Measurements from ENCODE around the gene HCN2.
"Not testable (repeated sequence)": the region's sequence is repeated elsewhere in the genome, so short reads cannot be mapped to it uniquely, and the experiment has no call there.

HCN2 gene

GRCh38 chr19:621191-621590 lies 31.5 kb downstream of the HCN2 start:
- not testable (repeated sequence) for DNase-seq

DNA sequence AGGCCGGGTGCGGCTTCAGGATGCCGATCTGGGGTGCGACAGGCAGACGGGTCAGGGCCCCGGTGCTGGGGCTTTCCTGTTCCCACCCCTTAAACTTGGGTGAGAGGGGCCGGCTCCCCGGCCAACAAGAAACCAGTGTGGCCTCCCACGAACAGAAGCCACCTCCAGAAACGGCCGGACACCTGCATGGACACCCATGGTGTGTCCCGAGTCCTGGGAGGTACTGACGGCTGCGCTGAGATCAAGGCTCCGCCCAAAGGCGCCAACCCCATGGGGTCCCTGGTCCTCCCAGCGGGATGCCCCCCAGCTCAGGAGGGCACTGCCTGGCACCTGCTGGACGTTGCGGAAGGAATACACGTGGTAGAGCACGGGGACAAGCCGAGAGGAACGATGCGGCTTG lies 32.1 kb downstream of the HCN2 start:
- no peak for DNase-seq

GRCh38 chr19:622666-623065 lies 33.0 kb downstream of the HCN2 start:
- DNase-seq, result no peak

DNA sequence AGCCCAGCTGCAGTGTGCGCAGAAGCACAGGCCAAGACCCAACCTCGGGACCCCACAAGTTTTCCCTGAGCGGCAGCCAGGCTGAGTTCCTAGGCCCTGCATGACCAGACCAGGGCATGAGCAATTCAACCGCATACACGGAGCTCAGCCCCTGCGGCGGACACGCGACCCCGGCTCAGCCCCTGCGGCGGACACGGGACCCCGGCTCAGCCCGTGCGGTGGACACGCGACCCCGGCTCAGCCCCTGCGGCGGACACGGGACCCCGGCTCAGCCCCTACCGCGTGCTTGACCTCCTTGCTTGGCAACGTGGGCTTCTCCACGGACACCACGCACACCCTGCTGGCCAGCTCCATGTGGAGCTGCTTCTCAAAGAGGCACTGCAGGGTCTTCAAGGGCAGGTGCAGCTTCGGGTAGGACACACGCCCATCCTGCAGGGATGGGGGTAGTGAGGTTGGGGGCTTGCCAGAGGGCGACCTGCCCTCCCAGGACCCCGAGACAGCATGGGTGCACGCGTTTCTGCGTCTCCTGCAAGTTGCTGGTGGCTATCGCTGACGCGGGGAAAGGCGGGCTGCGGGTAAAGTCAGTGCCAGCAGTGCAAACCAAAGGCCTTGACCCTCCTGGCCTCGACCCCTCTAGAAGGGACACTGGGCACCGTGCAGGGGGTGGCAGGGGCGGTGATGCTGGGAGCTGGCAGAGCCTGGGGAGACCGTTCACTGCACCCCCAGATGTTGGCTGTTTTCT lies 33.7 kb downstream of the HCN2 start:
- DNase-seq, result no peak

DNA sequence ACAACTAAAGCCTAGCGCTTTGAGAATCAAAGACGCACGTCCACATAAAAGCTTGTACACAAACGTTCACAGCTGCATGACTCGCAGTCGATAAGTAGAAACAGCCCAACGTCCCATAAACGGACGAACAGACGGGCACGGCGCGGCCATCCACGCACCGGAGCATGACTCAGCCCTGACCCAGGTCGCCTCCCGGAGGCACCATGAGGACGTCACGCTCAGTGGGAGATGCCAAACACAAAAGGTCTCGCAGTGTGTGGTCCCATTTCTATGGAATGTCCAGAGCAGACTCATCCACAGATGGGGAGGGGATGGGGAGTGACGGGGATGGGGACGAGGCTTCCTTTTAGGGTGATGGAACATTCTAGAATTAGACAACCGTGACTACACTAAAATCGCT lies 34.3 kb downstream of the HCN2 start:
- no peak for DNase-seq

GRCh38 chr19:624433-625109 lies 34.9 kb downstream of the HCN2 start:
- DNase-seq, result no peak

- no peak for DNase-seq
Observed at GRCh38 chr19:625257-625656, 35.6 kb downstream of the HCN2 start.

GRCh38 chr19:626566-626965 lies 36.9 kb downstream of the HCN2 start:
- not testable (repeated sequence) for DNase-seq

DNA sequence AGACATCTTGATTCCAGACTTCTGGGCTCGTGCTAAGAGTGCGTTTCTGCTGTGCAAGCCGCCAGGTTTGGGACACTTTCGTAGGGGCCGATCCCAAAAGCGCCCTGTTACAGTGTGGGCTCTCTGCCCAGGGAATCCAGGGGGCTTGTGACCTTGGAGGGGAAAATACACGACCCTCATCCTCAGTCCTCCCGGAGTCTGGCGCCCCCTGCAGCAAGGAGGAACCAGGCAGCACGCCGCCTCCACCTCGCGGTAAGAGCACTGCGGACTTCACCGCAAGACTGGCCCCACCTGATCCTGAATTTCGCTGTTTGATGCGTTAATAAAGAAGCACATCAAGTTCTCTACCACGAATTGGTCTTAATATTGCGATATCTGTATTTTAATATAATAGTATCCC lies 38.5 kb downstream of the HCN2 start:
- no peak for DNase-seq

- DNase-seq, result not testable (repeated sequence)
Observed at GRCh38 chr19:629515-629914, 39.8 kb downstream of the HCN2 start.

GRCh38 chr19:629961-630714 lies 40.5 kb downstream of the HCN2 start:
- no peak for DNase-seq

DNA sequence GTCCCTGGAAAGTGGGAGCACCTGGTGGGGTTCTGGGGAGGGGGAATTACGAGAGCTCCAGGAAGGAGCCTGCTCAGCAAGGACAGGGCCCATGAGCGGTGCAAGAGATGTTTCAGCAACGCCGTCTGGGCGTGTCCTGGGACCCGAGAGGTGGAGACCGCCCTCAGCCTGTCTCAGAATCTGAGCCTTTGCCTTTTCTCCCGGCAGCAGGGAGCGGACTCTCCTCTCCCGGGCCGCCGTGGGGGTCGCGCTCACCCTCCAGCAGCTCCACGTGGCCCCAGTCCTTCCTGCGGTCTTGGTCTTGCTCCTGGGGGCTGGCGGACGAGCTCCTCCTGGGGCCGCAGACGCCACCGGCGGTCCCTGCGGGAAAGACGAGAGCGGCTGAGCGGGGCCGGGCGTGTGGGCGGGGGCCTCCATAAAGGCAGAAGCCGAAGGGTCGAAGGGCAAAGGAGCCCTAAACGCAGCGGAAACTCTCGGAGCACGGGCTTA lies 42.9 kb downstream of the HCN2 start:
- peak; percentile 56 for DNase-seq

DNA sequence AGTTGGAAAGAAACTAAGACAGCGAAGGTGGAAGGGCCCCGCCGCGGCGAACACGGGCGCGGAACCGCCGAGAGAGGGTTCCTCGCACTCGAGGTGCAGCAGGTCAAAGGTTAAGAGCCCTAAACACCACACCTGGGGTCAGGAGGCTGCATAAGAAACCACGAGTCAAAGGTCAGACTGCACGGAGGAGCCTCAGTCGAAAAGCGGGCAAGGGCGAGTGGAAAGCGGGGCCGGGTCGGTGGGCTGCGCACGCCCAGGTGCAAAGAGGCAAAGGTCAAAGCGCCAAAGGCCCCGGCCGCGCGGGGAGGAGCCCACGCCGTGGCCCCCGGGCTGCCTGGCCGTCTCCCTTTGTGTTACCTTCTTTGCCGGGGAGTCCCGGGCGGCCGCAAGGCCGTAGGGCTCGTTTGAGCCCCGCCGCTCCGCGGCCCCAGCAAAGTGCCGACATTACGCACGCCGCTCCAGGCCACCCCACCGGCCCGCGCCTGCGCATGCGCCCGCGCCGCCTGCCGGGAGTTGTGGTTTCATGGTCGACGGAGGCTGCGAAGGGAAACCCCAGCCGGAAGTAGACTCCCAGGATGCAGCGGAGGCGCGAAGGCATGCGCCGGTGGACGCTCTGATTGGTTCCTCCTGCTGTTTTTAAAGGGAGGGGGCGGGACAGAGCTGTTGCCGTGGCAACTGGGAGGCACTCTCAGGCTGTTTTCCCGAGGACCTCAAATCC lies 43.5 kb downstream of the HCN2 start, which contains the start of gene POLRMT:
Gene POLRMT, minus strand, starts transcription at position 470 of the 718 bp plus-strand sequence. Its CDS starts 25 bp downstream, at position 445.
- peak; percentile 92 for DNase-seq

GRCh38 chr19:633786-634639 lies 44.3 kb downstream of the HCN2 start:
- no peak for DNase-seq

DNA sequence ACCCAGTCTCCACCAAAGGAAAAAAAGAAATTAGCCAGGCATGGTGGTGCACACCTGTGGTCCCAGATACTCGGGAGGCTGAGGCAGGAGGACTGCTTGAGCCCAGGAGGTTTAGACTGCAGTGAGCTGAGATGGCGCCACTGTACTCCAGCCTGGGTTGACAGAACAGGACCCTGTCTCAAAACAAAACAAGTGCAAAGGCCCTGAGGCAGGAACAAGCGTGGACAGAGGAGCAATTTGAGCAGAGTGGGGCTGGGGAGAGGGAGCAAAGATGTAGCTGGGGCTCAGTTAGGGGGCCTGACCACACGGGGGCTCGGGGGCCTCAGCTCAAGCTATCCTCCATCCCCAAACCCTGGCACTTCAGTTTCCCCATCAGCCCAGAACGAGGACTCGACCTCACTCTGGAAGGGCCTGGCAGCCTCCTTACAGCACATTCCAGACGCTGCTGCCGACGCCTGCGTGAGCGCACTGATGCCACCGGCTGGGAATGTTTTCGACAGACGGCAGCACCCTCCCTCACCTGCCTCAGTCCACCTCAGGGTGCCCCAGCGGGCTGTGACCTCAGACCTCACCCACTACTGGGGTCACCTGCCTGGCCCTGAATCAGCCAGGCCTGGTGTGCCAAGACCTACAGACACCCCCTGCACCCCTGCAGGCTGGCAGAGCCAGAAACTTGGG lies 45.4 kb downstream of the HCN2 start:
- no peak for DNase-seq

- no peak for DNase-seq
Observed at GRCh38 chr19:638906-639252, 49.2 kb downstream of the HCN2 start.

GRCh38 chr19:639253-640160 lies 49.8 kb downstream of the HCN2 start, which contains the start of gene FGF22:
TSS of gene FGF22 (plus strand) at chr19:639879. CDS start at chr19:639926, 47 bp downstream.
- peak; percentile 68 for DNase-seq

DNA sequence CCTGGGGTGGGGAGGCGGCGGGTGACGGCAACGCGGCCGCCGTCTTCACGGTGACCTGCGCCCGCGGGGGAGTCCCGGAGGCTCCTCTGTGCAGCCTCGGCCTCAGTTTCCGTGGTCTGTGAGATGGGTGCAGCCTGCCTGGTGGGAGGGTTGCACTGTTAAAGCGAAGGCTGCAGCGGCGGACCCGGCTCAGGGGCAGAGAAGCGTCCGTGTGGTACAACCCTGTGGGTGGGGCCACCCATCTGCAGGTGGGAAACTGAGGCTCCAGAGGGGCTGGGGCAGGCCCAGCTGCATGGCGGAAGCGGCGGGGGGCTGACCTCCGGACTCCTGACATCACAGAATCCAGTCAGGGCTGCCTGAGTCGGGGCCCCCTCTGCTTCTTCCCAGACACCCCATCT lies 50.5 kb downstream of the HCN2 start:
- DNase-seq, result no peak

DNA sequence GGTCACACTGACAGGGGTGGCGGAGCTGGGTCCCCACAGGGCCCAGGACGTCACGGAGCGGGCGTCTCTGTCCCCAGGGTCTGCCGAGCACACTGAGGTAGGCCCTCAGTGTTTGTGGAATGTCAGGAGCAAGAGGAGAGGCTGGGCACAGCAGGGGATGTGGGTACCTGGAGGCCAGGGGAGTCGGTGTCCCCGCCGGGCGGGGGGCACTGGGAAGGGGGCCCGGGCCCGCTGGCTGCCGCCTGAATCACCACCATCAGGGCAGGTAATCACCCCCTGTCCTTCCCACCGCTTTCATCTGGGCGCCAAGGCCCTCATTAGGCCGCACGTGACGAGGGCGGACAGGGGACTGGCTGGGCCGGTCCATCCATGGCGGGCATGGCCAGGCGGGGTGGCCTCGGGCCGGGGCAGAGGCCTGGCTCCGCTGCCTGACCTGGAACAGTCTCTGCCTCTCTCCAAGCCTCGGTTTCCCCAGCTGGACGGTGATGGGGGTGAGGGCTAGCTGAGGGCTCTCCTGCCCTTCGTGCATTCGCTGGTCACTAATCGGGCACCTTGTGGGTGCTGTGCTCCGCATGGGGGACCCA lies 51.0 kb downstream of the HCN2 start:
- no peak for DNase-seq
